Gastroesophageal sphincter (tissue), 4 donors: ENCODE measurements around the gene CDH23. TPM values are rescaled to one million over a fixed set of nuclear protein-coding genes. Genes with fewer than 3 reads are reported as not detected.

Experiments
- ATAC-seq: fragments of 150-250 bp; one replicate; pipeline ENCODE4 v1.9.1; 2016; ENCODE audit warnings: mild to moderate bottlenecking, moderate library complexity
- H3K27ac ChIP-seq, 4 donors: fragments of 200-600 bp; sonication (generic) in 3 of 4; 1 replicate in 3 of 4; 2 replicates in 1 of 4; pipeline ENCODE4 v1.5.1; 2016 to 2019
- H3K27me3 ChIP-seq: fragments of 200-600 bp; sonication (generic); one replicate; pipeline ENCODE4 v1.5.1; 2019
- H3K36me3 ChIP-seq, 2 donors: fragments of 200-600 bp; sonication (generic); one replicate each; pipeline ENCODE4 v1.5.1; 2019; ENCODE audit warnings: control low read depth in 1 of 2
- H3K4me1 ChIP-seq, 3 donors: fragments of 200-600 bp; sonication (generic); 1 replicate in 2 of 3; 2 replicates in 1 of 3; pipeline ENCODE4 v1.5.1; 2016 to 2019; ENCODE audit warnings: control low read depth in 2 of 3
- H3K4me3 ChIP-seq, 2 donors: fragments of 200-600 bp; sonication (generic); one replicate each; pipeline ENCODE4 v1.5.1; 2019; ENCODE audit warnings: mild to moderate bottlenecking in 1 of 2, moderate library complexity in 1 of 2
- H3K9me3 ChIP-seq, 3 donors: fragments of 200-600 bp; sonication (generic); one replicate each; pipeline ENCODE4 v1.5.1; 2017 to 2019; ENCODE audit warnings: control low read depth in 2 of 3
- EP300 ChIP-seq: sonication (generic); formaldehyde crosslinking; IDR thresholded peaks from one replicate; pipeline ENCODE4 v1.6.1; 2017; ENCODE audit warnings: antibody characterized with exemption, mild to moderate bottlenecking
- POLR2A ChIP-seq, 2 donors: fragments of 450-650 bp; IDR thresholded peaks; one replicate each; pipeline ENCODE4 v1.6.1; 2017; ENCODE audit warnings: antibody characterized with exemption in 2 of 2, mild to moderate bottlenecking in 2 of 2, moderate library complexity in 1 of 2
- POLR2AphosphoS5 ChIP-seq: sonication (generic); formaldehyde crosslinking; IDR thresholded peaks from one replicate; pipeline ENCODE4 v1.6.1; 2017; ENCODE audit warnings: antibody characterized with exemption
- WGBS, 2 donors: methylation state at CpG; one replicate each; pipeline ENCODE4 v1.1.5; 2018; ENCODE audit warnings: low coverage in 1 of 2; 5-methylcytosine and 5-hydroxymethylcytosine counted together
- total RNA-seq, 4 donors: library from RNA; depleted of rRNA; stranded (reverse); fragments of >200 nt; gene quantifications; one replicate each; pipeline ENCODE4 v1.1.0, GENCODE V29; 2016
- TF ChIP-seq, protein P1 (sequence below), 4 experiments: fragments of 200-600 bp in 2 of 4; fragments of 450-650 bp in 2 of 4; sonication (generic) in 1 of 4; IDR thresholded peaks; one replicate each; pipeline ENCODE4 v1.5.1; 2017 to 2019; ENCODE audit warnings: antibody characterized with exemption in 4 of 4, mild to moderate bottlenecking in 2 of 4, moderate library complexity in 2 of 4

Gene CDH23
- total RNA-seq, 4 donors from 2014 or later = 5.1 to 33.5 (median 16.2) TPM

DNA sequence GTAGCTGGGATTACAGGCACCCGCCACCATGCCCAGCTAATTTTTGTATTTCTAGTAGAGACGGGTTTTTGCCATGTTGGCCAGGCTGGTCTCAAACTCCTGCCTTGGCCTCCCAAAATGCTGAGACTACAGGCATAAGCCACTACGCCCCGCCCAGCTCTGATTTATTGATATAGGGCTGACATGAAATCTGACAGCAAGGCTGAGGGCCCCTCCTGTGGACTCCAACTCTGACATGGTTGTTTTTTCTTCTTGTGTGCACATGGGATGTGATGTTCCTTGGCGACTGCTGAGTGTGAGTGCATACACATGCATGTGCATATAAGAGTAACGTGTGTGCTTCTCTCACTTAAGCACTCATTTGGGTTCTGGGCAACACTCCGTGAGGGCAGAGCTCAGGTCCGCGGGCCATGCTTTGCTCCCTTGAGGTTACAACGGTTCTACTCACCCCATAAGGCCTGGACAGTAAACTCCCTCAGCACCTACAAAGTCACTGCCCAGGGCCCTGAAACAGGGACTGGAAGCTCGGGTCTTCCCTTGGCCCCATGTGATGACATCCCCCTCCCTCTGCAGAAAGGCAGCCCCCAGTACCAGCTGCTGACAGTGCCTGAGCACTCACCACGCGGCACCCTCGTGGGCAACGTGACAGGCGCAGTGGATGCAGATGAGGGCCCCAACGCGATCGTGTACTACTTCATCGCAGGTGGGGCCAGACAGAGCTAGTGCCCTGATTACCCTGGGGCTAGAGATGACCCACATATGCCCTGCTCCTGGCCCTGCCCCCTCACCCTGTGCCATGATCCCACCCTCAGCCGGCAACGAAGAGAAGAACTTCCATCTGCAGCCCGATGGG, 410.2 kb downstream of the CDH23 start:
- Histone ChIP-seq H3K36me3 (no peaks in the 10 kb centered on the region), H3K27me3 (no peaks in the 10 kb centered on the region), H3K4me1 (peaks cover 0 to 11% (median 0%) of the 10 kb centered on the region in 3 donors), H3K9me3 (no peaks in the 10 kb centered on the region), H3K27ac (no peak overlapping the region), H3K4me3 (no peak overlapping the region)
- WGBS, 2 donors = 75 to 95% methylated on average over 2 to 10 of the region's 23 CpGs
- TF ChIP-seq, protein P1, sequence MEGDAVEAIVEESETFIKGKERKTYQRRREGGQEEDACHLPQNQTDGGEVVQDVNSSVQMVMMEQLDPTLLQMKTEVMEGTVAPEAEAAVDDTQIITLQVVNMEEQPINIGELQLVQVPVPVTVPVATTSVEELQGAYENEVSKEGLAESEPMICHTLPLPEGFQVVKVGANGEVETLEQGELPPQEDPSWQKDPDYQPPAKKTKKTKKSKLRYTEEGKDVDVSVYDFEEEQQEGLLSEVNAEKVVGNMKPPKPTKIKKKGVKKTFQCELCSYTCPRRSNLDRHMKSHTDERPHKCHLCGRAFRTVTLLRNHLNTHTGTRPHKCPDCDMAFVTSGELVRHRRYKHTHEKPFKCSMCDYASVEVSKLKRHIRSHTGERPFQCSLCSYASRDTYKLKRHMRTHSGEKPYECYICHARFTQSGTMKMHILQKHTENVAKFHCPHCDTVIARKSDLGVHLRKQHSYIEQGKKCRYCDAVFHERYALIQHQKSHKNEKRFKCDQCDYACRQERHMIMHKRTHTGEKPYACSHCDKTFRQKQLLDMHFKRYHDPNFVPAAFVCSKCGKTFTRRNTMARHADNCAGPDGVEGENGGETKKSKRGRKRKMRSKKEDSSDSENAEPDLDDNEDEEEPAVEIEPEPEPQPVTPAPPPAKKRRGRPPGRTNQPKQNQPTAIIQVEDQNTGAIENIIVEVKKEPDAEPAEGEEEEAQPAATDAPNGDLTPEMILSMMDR (IDR thresholded peaks at IDR 0.05) = no peak
- no peak for ATAC-seq

DNA sequence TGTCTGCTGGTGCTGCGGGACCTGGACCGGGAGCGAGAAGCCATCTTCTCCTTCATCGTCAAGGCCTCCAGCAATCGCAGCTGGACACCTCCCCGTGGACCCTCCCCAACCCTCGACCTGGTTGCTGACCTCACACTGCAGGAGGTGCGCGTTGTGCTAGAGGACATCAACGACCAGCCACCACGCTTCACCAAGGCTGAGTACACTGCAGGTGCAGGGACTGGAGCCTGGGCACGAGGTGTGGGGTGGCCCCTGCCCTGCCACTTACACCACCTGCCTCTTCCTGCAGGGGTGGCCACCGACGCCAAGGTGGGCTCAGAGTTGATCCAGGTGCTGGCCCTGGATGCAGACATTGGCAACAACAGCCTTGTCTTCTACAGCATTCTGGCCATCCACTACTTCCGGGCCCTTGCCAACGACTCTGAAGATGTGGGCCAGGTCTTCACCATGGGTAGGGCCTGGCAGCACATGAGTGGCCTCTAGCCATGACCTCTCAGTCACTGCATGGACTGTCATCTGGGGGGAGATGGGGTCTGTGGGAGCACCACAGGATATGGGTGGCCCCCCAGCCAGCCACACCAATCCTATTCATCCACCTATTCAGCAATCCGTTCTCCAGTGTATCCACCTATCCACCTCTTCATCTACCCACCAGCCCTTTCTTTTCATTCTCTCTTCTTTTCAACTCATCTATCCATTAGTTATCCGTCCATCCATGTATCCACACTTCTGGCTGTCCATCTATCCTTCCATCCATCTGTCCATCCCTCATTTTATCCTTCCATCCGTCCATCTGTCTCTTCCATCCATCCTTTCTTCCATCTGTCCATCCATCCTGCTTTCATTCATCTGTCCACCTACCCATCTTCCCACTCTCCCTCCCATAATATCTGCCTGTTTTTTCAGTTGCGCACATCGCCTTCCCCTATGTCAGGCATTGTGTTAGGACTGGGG, 411.1 kb downstream of the CDH23 start:
- peaks cover 0 to 1% of the 10 kb centered on the region in 2 donors for H3K36me3 ChIP-seq
- no peak for ATAC-seq
- H3K4me1 ChIP-seq = peaks cover 0 to 20% (median 4%) of the 10 kb centered on the region in 3 donors
- H3K4me3 ChIP-seq = no peak overlapping the region
- no peak overlapping the region for H3K27ac ChIP-seq
- no peaks in the 10 kb centered on the region for H3K9me3 ChIP-seq
- TF ChIP-seq, protein P1 (IDR thresholded peaks at IDR 0.05) = no peak
- no peak for TF ChIP-seq EP300
- TF ChIP-seq POLR2A (IDR thresholded peaks at IDR 0.05) = no peak
- TF ChIP-seq POLR2AphosphoS5 = no peak
- no peaks in the 10 kb centered on the region for H3K27me3 ChIP-seq
- 86 to 94% methylated on average over 2 to 7 of the region's 21 CpGs for WGBS, 2 donors

DNA sequence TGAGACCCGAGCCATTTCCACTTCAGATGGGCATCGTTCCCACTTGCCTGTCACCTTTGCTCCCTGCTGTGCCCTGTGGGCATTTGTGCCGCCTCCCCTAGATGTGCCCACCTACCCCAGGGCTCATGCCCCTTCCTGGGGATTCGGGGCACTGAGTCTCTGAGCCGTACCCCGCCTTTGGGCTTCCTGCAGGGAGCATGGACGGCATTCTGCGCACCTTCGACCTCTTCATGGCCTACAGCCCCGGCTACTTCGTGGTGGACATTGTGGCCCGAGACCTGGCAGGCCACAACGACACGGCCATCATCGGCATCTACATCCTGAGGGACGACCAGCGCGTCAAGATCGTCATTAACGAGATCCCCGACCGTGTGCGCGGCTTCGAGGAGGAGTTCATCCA, 412.9 kb downstream of the CDH23 start:
- ATAC-seq = no peak
- H3K4me1 ChIP-seq = peaks cover 0 to 24% (median 4%) of the 10 kb centered on the region in 3 donors
- TF ChIP-seq POLR2A (IDR thresholded peaks at IDR 0.05) (no peak), POLR2AphosphoS5 (no peak), EP300 (no peak)
- TF ChIP-seq, protein P1 (IDR thresholded peaks at IDR 0.05) = no peak
- H3K27ac ChIP-seq = no peak overlapping the region
- no peak overlapping the region for H3K4me3 ChIP-seq
- no peaks in the 10 kb centered on the region for H3K9me3 ChIP-seq
- 89 to 93% methylated on average over 12 to 13 of the region's 25 CpGs for WGBS, 2 donors
- H3K27me3 ChIP-seq = no peaks in the 10 kb centered on the region
- peaks cover 0 to 10% of the 10 kb centered on the region in 2 donors for H3K36me3 ChIP-seq

DNA sequence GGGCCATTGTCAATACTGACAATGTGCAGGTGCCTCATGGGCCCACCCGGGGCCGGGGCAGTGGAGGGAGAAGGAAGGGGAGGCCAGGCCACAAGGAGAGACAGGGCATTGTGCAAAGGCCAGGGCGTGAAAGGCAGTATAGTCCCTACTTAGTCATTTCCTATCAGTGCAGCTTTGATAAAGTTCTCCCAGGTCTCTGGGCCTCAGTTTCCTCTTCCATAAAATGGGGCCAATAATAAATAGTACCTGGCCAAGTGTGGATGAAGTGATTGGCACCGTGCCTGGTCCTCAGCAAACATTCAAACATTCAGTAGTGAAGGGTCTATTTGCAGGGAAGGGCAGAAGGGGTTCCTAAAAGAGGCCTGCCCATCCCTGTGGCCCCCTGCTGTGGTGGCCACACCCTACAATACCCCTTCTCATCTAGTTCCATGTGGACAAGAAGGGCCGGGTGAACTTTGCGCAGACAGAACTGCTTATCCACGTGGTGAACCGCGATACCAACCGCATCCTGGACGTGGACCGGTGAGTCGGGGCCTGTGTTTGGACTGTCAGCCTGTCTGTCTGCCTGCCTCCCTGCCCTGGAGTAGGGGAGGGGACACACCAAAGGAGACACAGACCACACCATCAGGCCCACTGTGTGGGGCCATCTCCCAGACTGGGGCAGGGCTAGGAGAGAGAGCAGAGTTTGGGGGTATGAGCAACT, 413.5 kb downstream of the CDH23 start:
- 73 to 88% methylated on average over 3 to 11 of the region's 13 CpGs for WGBS, 2 donors
- no peak for TF ChIP-seq POLR2A (IDR thresholded peaks at IDR 0.05)
- no peak for TF ChIP-seq EP300
- TF ChIP-seq, protein P1 (IDR thresholded peaks at IDR 0.05) = no peak
- TF ChIP-seq POLR2AphosphoS5 = no peak
- Histone ChIP-seq H3K27me3 (no peaks in the 10 kb centered on the region), H3K4me3 (no peak overlapping the region), H3K27ac (no peak overlapping the region), H3K36me3 (peaks cover 0 to 16% of the 10 kb centered on the region in 2 donors), H3K4me1 (peaks cover 0 to 24% (median 4%) of the 10 kb centered on the region in 3 donors), H3K9me3 (no peaks in the 10 kb centered on the region)
- no peak for ATAC-seq
